HG02763 (cell line): ENCODE data around the gene MACROD2.

ENCODE experiments used
- ATAC-seq: cut with Tn5 transposase; IDR thresholded peaks from one replicate; pipeline ENCODE4 v1.9.1; 2021; ENCODE audit warnings: mild to moderate bottlenecking, moderate library complexity; ENCODE audit not compliant: unreplicated experiment

MACROD2 gene

GRCh38 chr20:14790190-14790589 is 794.9 kb downstream of the MACROD2 start:
- ATAC-seq: no peak

GRCh38 chr20:14790771-14791620 is 795.7 kb downstream of the MACROD2 start:
- ATAC-seq: no peak

- no peak for ATAC-seq
Observed at GRCh38 chr20:14792915-14793314, 797.6 kb downstream of the MACROD2 start.

GRCh38 chr20:14799545-14800216 is 804.4 kb downstream of the MACROD2 start:
- no peak for ATAC-seq

- ATAC-seq: no peak
Observed at GRCh38 chr20:14800707-14801425, 805.5 kb downstream of the MACROD2 start.

GRCh38 chr20:14801591-14802325 is 806.4 kb downstream of the MACROD2 start:
- ATAC-seq: no peak

- no peak for ATAC-seq
Observed at GRCh38 chr20:14807224-14807623, 811.9 kb downstream of the MACROD2 start.

- ATAC-seq: no peak
Observed at GRCh38 chr20:14815340-14815739, 820.0 kb downstream of the MACROD2 start.

- no peak for ATAC-seq
Observed at GRCh38 chr20:14816471-14816870, 821.2 kb downstream of the MACROD2 start.

GRCh38 chr20:14817101-14817500 is 821.8 kb downstream of the MACROD2 start:
- ATAC-seq: no peak

- no peak for ATAC-seq
Observed at GRCh38 chr20:14820771-14821170, 825.5 kb downstream of the MACROD2 start.

- no peak for ATAC-seq
Observed at GRCh38 chr20:14821251-14821650, 825.9 kb downstream of the MACROD2 start.

- no peak for ATAC-seq
Observed at GRCh38 chr20:14824996-14825395, 829.7 kb downstream of the MACROD2 start.

- ATAC-seq: no peak
Observed at GRCh38 chr20:14826543-14827313, 831.4 kb downstream of the MACROD2 start.

- no peak for ATAC-seq
Observed at GRCh38 chr20:14828459-14828858, 833.1 kb downstream of the MACROD2 start.

- peak; percentile 46 for ATAC-seq
Observed at GRCh38 chr20:14829906-14830305, 834.6 kb downstream of the MACROD2 start.

- peak; percentile 66 for ATAC-seq
Observed at GRCh38 chr20:14830466-14830865, 835.1 kb downstream of the MACROD2 start.

GRCh38 chr20:14830899-14831298 is 835.6 kb downstream of the MACROD2 start:
- ATAC-seq: peak; percentile 3

- ATAC-seq: peak; percentile 65
Observed at GRCh38 chr20:14832630-14833029, 837.3 kb downstream of the MACROD2 start.
